HG02943 (cell line): ENCODE data around the gene GJC1.

Source experiments
- ATAC-seq: cut with Tn5 transposase; IDR thresholded peaks from one replicate; pipeline ENCODE4 v1.9.1; 2021; ENCODE audit warnings: mild to moderate bottlenecking, low read depth, moderate library complexity; ENCODE audit not compliant: unreplicated experiment

The GJC1 gene

GRCh38 chr17:44804302-44805089, 25.6 kb downstream of the GJC1 start:
- no peak for ATAC-seq

GRCh38 chr17:44801880-44802279, 28.2 kb downstream of the GJC1 start:
- no peak for ATAC-seq

DNA sequence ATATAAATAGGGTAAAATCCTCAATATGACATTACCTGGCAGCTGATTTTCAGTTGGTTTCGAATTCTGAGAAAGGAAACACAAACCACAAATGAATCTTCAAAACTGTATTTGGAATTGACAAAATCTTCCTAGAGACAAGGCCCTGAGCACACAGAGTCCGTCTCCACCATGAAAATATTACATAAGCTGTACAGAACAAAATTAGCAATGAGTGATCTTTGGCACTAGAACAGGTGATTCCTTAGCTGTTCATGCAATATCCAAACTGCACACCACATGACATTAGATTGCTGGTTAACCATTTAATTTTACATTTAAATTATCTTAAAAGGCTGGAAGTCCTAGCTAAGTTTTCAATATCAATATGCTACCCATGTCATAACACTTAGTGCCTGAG, 31.7 kb downstream of the GJC1 start:
- no peak for ATAC-seq

- no peak for ATAC-seq
Observed at GRCh38 chr17:44797802-44798201, 32.3 kb downstream of the GJC1 start.

DNA sequence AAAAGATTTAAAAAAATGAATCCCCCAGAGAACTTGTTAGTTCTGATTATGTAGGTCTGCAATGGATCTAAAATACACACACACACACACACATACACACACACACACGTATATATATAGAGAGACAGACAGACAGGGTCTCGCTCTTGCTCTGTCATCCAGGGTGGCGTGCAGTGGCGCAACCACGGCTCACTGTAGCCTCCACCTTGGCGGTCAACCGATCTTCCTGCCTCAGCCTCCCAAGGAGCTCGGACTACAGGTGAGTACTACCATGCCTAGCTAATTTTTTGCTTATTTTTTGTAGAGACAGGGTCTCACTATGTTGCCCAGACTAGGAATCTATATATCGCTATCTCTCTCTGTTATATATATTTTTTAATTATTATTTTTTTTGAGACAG, 33.4 kb downstream of the GJC1 start:
- ATAC-seq = no peak

DNA sequence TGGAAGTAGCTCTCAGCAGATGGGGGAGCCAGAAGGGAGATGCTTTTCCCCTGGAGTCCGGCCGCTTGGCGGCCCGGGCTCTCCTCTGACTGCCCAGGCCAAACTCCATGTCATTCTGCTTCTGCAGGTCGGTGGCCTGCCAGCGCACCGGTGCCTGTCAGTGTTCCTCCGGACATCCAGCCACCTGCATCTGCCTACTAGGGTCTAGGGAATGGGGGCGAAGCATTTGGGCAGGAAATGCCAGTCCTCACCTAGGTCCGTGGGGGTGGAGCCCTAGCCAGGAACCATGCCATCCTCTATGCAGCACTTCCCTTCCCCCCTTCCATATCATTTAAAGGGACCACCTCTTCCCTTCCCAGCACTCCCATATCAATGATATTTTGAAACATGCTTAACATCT, 34.2 kb downstream of the GJC1 start:
- ATAC-seq = no peak

GRCh38 chr17:44795421-44795820, 34.7 kb downstream of the GJC1 start:
- ATAC-seq = no peak

DNA sequence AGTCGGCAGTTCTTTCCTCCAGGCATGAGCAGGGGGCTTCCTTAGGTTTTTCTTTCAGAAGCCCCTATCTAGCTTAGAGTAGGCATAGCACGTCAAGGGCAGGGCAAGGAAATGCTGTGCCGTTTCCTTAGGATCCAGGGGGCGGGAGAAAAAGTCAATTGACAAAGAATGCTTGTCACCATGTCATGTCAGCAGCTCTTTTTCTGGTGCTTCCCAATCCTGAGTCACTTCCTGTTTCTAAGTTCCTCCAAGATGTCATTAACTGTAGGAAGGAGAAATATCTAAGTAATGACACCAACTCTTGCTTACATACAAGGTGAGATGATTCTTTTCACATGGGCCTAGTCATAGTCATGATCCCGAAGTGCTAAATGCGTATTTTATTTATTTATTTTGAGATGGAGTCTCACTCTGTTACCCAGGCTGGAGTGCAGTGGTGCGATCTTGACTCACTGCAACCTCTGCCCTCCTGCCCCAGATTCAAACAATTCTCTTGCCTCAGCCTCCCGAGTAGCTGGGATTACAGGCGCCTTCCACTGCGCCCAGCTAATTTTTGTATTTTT, 35.2 kb downstream of the GJC1 start:
- ATAC-seq = no peak

GRCh38 chr17:44793885-44794842, 35.9 kb downstream of the GJC1 start:
- no peak for ATAC-seq

DNA sequence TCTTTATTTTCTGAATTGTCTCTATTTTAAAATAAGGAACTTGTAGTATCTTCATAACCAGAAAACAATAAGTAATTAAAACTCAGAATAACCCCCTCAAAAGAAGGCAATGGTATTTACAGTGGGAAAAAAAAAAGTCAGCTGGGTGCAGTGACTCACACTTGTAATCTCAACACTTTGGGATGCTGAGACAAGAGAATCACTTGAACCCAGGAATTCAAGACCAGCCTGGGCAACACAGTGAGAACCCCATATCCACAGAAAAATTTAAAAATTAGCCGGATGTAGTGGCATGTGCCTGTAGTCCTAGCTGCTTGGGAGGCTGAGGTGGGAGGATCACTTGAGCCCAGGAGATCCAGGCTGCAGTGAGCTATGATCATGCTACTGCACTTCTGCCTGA, 37.8 kb downstream of the GJC1 start:
- no peak for ATAC-seq

DNA sequence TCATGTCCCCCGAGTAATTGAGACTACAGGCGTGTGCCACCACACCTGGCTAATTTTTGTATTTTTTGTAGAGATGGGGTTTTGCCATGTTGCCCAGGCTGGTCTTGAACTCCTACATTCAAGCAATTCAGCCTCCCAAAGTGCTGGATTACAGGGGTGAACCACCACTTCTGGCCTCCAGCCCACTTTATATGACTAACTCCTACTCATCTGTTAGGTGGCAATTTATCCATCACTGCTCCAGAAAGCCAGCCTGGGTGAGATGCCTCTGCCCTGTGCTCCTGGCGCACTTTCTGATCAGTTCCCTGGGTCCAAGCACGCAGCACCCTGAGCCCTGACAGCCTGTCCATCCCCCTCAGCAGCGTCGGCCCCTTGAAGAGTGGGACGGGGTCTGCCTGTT, 41.9 kb downstream of the GJC1 start:
- no peak for ATAC-seq

- no peak for ATAC-seq
Observed at GRCh38 chr17:44787271-44787940, 42.7 kb downstream of the GJC1 start.

GRCh38 chr17:44786551-44787081, 43.5 kb downstream of the GJC1 start:
- ATAC-seq = no peak

DNA sequence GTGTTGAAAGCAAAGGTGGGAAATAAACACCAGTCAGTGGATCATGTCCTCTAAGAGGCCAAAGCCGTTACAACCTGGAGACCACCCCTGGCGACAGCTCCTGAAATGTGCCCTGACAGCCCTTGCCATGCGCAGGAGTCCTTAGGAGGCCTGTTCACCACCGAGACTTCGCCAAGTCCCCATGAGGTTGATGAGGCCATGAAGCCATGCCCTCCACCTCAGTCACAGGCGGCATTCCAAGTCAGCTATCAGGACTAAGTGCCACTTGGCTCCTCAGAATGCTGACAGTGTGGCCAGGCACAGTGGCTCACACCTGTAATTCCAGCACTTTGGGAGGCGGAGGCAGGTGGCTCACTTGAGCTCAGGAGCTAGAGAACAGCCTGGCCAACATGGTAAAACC, 44.2 kb downstream of the GJC1 start:
- ATAC-seq = no peak

DNA sequence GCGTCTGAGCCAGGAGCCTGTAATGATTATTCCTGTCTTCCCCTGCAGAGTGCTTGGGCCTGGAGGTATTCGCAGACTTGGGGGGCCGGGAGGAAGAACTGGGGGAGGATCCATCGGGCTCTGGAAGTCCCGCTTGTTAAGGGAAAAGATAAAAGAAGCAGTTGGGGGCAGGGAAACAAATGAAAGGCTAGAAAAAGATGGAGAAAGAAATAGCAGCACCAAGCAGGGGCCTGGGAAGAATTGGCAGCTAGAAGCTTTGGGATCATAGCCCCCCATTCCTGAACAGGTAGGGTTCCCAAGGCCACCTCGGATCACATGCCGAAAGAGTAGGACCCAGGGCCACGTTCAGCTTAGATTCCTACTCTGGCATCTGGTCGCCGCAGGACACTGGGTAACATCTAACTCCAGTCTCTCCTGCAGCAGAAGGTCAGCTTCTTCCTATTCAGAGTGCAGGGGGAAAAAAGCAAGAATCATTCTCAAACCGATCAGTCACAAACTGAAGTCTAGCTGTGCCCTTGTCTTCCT, 47.7 kb downstream of the GJC1 start:
- no peak for ATAC-seq

- ATAC-seq = no peak
Observed at GRCh38 chr17:44781551-44782325, 48.3 kb downstream of the GJC1 start.

DNA sequence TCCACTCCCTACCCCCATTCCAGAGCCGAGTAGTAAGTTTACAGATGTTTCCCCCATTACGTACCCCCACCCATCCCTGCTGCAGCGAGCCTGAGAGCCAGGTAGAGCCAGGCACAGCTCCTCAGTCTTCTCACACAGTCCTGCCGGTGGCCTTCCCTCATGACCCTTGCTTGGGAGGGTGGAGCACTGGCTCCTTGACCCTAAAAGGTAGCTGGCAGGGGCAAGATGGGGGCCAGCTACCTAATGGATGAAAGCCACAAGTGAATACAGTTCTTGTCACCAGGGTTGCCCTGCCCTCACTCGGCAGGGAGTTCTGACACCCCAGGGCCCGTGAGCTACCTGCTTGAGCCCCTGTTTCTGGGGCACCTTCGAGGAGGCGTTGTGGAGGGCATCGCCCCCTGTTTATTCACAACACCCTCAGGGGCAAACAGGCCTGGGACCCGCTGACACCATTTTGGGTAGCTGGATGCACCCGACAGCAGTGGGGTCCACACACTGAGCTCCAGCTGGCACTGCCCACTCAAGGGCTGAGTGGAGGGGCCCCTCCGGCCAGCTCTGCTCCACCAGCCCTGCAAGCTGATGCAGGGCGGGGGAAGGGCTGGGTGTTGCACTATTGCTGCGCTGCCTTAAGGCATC, 49.1 kb downstream of the GJC1 start:
- no peak for ATAC-seq

- ATAC-seq = no peak
Observed at GRCh38 chr17:44780161-44780560, 49.9 kb downstream of the GJC1 start.
